B cell (primary cell): Measurements from ENCODE around the gene RSBN1L. TPM values are rescaled to one million over a fixed set of nuclear protein-coding genes. Genes with fewer than 3 reads are reported as not detected.

Experiments
- ATAC-seq: fragments of 200-7000 bp; cut with Tn5 transposase; one replicate; pipeline ENCODE4 v1.10.0; 2021; ENCODE audit warnings: low read depth, mild to moderate bottlenecking, moderate number of reproducible peaks, moderate library complexity
- CTCF ChIA-PET: fragments of 350-600 bp; sonication (Branson Sonifier 250); formaldehyde crosslinking; loops from one replicate; lab custom pipeline; 2021; ENCODE audit warnings: antibody characterized with exemption, inconsistent platforms; lab: Charles Lee
- POLR2A ChIA-PET: fragments of 350-600 bp; sonication (Branson Sonifier 250); formaldehyde crosslinking; loops from one replicate; lab custom pipeline; 2021; ENCODE audit warnings: antibody characterized with exemption; lab: Charles Lee
- DNase-seq: peaks from one replicate; pipeline ENCODE4 v3.0.0; 2013
- H2AFZ ChIP-seq: 2 replicates; pipeline ENCODE4 v1.6.1; 2012; ENCODE audit warnings: mild to moderate bottlenecking, low read depth, low read length; ENCODE audit not compliant: insufficient read depth, poor library complexity, severe bottlenecking
- H3K27ac ChIP-seq, 2 donors: 1 replicate in 1 of 2; 2 replicates in 1 of 2; pipeline ENCODE4 v1.5.1; 2012 to 2013; ENCODE audit warnings: low read length in 2 of 2, mild to moderate bottlenecking in 2 of 2, moderate library complexity in 1 of 2
- H3K27me3 ChIP-seq, 4 experiments: fragments of 200-600 bp in 1 of 4; sonication (generic) in 1 of 4; replicated peaks in 1 of 4; 1 replicate in 2 of 4; 2 replicates in 2 of 4; pipeline versions ENCODE4 v1.6.1 to v1.7.0; 2013 to 2016; ENCODE audit warnings: low read length in 3 of 4, mild to moderate bottlenecking in 2 of 4, mixed read lengths in 1 of 4, moderate library complexity in 1 of 4; ENCODE audit not compliant: insufficient read depth in 4 of 4, control insufficient read depth in 3 of 4; ENCODE audit errors: control extremely low read depth in 1 of 4
- H3K36me3 ChIP-seq, 2 experiments: replicated peaks in 1 of 2; 1 replicate in 1 of 2; 2 replicates in 1 of 2; pipeline versions ENCODE4 v1.6.1 to v1.7.1; 2013; ENCODE audit warnings: low read length in 1 of 2; ENCODE audit not compliant: insufficient read depth in 2 of 2, control insufficient read depth in 1 of 2; ENCODE audit errors: control extremely low read depth in 1 of 2, extremely low read depth in 1 of 2
- H3K4me1 ChIP-seq, 2 donors: fragments of 200-600 bp in 1 of 2; sonication (generic) in 1 of 2; 1 replicate in 1 of 2; 2 replicates in 1 of 2; pipeline versions ENCODE4 v1.5.1 to v1.6.1; 2013 to 2017; ENCODE audit warnings: low read length in 2 of 2; ENCODE audit not compliant: control insufficient read depth in 2 of 2, insufficient read depth in 2 of 2
- H3K4me2 ChIP-seq: replicated peaks from 2 replicates; pipeline ENCODE3; 2012; ENCODE audit warnings: mild to moderate bottlenecking, low read depth, low read length; ENCODE audit not compliant: poor library complexity, severe bottlenecking
- H3K4me3 ChIP-seq, 5 experiments: fragments of 200-600 bp in 1 of 5; sonication (generic) in 1 of 5; 1 replicate in 3 of 5; 2 replicates in 2 of 5; pipeline versions ENCODE4 v1.5.1 to v1.7.0; 2011 to 2016; ENCODE audit warnings: low read length in 4 of 5, mild to moderate bottlenecking in 4 of 5, low read depth in 2 of 5, control low read depth in 1 of 5, moderate library complexity in 1 of 5; ENCODE audit not compliant: insufficient read depth in 1 of 5; ENCODE audit errors: control extremely low read depth in 1 of 5, extremely low read depth in 1 of 5
- H3K79me2 ChIP-seq: fragments of 200-600 bp; sonication (generic); one replicate; pipeline ENCODE4 v1.6.0; 2016; ENCODE audit warnings: low read length; ENCODE audit not compliant: control insufficient read depth, insufficient read depth
- H3K9ac ChIP-seq: fragments of 200-600 bp; sonication (generic); 2 replicates; pipeline ENCODE4 v1.6.1; 2017; ENCODE audit warnings: mild to moderate bottlenecking, low read length, moderate library complexity
- H3K9me3 ChIP-seq, 3 donors: one replicate each; pipeline versions ENCODE4 v1.6.1 to v1.7.1; 2013; ENCODE audit warnings: low read length in 2 of 3; ENCODE audit not compliant: control insufficient read depth in 2 of 3, insufficient read depth in 1 of 3; ENCODE audit errors: control extremely low read depth in 1 of 3
- H4K20me1 ChIP-seq: 2 replicates; pipeline ENCODE4 v1.6.0; 2012; ENCODE audit warnings: mild to moderate bottlenecking, low read length; ENCODE audit not compliant: insufficient read depth, control insufficient read depth, poor library complexity, severe bottlenecking
- H3K27ac Mint-ChIP-seq: one replicate; pipeline ENCODE4 v1.8.0; 2021; ENCODE audit warnings: mixed read lengths
- H3K27me3 Mint-ChIP-seq: one replicate; pipeline ENCODE4 v1.8.0; 2021; ENCODE audit warnings: mixed read lengths
- H3K4me1 Mint-ChIP-seq: one replicate; pipeline ENCODE4 v1.8.0; 2021; ENCODE audit warnings: mixed read lengths
- H3K4me3 Mint-ChIP-seq: one replicate; pipeline ENCODE4 v1.8.0; 2021; ENCODE audit warnings: mixed read lengths
- H3K9me3 Mint-ChIP-seq: one replicate; pipeline ENCODE4 v1.8.0; 2022; ENCODE audit warnings: mixed read lengths; ENCODE audit not compliant: insufficient read depth
- CTCF ChIP-seq: fragments of 200-600 bp; IDR thresholded peaks from one replicate; pipeline ENCODE4 v1.8.0; 2022; ENCODE audit warnings: antibody characterized with exemption, mild to moderate bottlenecking
- EZH2 ChIP-seq: IDR thresholded peaks from 2 replicates; pipeline ENCODE4 v1.6.1; 2012; ENCODE audit warnings: borderline replicate concordance, low read depth, mild to moderate bottlenecking, moderate library complexity, low read length; ENCODE audit not compliant: insufficient read depth, poor library complexity, severe bottlenecking
- WGBS: methylation state at CpG from one replicate; pipeline ENCODE4 v1.1.5; 2013; ENCODE audit warnings: missing lambda C conversion rate; ENCODE audit not compliant: insufficient coverage; 5-methylcytosine and 5-hydroxymethylcytosine counted together
- intact Hi-C: fragments of 100-400 bp; cut with micrococcal nuclease; formaldehyde crosslinking; loops from one replicate; pipeline ENCODE4 v1.10.0; 2022
- polyA plus RNA-seq: library from polyadenylated mRNA; depleted of rRNA; stranded (reverse); fragments of >200 nt; gene quantifications from 2 replicates; pipeline ENCODE4 v1.2.3, GENCODE V29; 2012
- total RNA-seq, 2 donors: library from RNA; stranded (reverse); fragments of 120-200 nt in 1 of 2; gene quantifications; 1 replicate in 1 of 2; 2 replicates in 1 of 2; pipeline versions ENCODE4 v1.2.3 to v1.2.4, GENCODE V29; 2013 to 2022

The RSBN1L gene
- total and polyA plus RNA-seq, 2 donors (not counting 1 experiment from before 2014, with no cell fraction given): 17.0 to 47.0 TPM

- no peak overlapping the region for H2AFZ ChIP-seq
Observed at GRCh38 chr7:77830649-77831355, 134.5 kb downstream of the RSBN1L start.

More at GRCh38 chr7:77830649-77831355, 134.5 kb downstream of the RSBN1L start:
- peak overlapping the region; percentile 30 for H3K4me3 Mint-ChIP-seq
- CTCF ChIA-PET: interaction anchor here (0.7 to 1.3 kb wide), 3 partner anchors 10 to 76 kb away, joined by 3 to 4 read pairs (median 3); no protein-coding TSS in a partner anchor
- H3K4me3 ChIP-seq: peak overlapping the region in 1 of 5 experiments; percentile 2
- H3K36me3 ChIP-seq: no peaks in the 10 kb centered on the region
- no peak for DNase-seq
- TF ChIP-seq EZH2: no peak
- no peak for TF ChIP-seq CTCF
- peak overlapping the region; percentile 21 for H3K9ac ChIP-seq
- no peak overlapping the region for H3K4me2 ChIP-seq
- peaks cover 64 to 74% of the 10 kb centered on the region in 2 donors for H3K4me1 ChIP-seq
- H3K9me3 ChIP-seq: peaks cover 0 to 8% (median 2%) of the 10 kb centered on the region in 3 donors
- peak overlapping the region; percentile 86 for H3K27ac Mint-ChIP-seq
- H3K27me3 ChIP-seq: no peaks in the 10 kb centered on the region
- H3K4me1 Mint-ChIP-seq: peaks cover 73% of the 10 kb centered on the region
- H3K9me3 Mint-ChIP-seq: peaks cover 3% of the 10 kb centered on the region
- H3K27me3 Mint-ChIP-seq: no peaks in the 10 kb centered on the region
- POLR2A ChIA-PET: no interaction called here
- peaks cover 95% of the 10 kb centered on the region for H3K79me2 ChIP-seq
- WGBS: 87% methylated on average over 4 of the region's 8 CpGs
- intact Hi-C loops: no loop called here
- H4K20me1 ChIP-seq: no peaks in the 10 kb centered on the region
- H3K27ac ChIP-seq: peak overlapping the region in 1 of 2 donors; percentile 61
- no peak for ATAC-seq
